Ishikawa (cell line): Measurements from ENCODE around the gene FGF14.

Experiments
- CEBPB ChIP-seq: IDR thresholded peaks from 2 replicates; pipeline ENCODE4 v1.6.1; 2012
- CREB1 ChIP-seq: IDR thresholded peaks from 2 replicates; pipeline ENCODE4 v1.6.1; 2012; ENCODE audit warnings: low read depth
- EGR1 ChIP-seq: IDR thresholded peaks from 2 replicates; pipeline ENCODE4 v1.6.1; 2012
- EP300 ChIP-seq: IDR thresholded peaks from 2 replicates; pipeline ENCODE4 v1.6.1; 2012; ENCODE audit warnings: borderline replicate concordance
- FOXM1 ChIP-seq: IDR thresholded peaks from 2 replicates; pipeline ENCODE4 v1.6.1; 2012; ENCODE audit warnings: low read depth, borderline replicate concordance
- MAX ChIP-seq: IDR thresholded peaks from 2 replicates; pipeline ENCODE4 v1.6.1; 2012
- NFIC ChIP-seq: IDR thresholded peaks from 2 replicates; pipeline ENCODE4 v1.6.1; 2012
- RAD21 ChIP-seq: IDR thresholded peaks from 2 replicates; pipeline ENCODE4 v1.6.1; 2012; ENCODE audit warnings: low read depth
- REST ChIP-seq: IDR thresholded peaks from 2 replicates; pipeline ENCODE4 v1.6.1; 2012; ENCODE audit warnings: low read depth, mild to moderate bottlenecking
- TAF1 ChIP-seq: IDR thresholded peaks from 2 replicates; pipeline ENCODE4 v1.6.1; 2012; ENCODE audit warnings: low read depth, mild to moderate bottlenecking
- TCF12 ChIP-seq: IDR thresholded peaks from 2 replicates; pipeline ENCODE4 v1.6.1; 2012; ENCODE audit warnings: low read depth
- TEAD4 ChIP-seq: IDR thresholded peaks from 2 replicates; pipeline ENCODE4 v1.6.1; 2012
- USF1 ChIP-seq: IDR thresholded peaks from 2 replicates; pipeline ENCODE4 v1.6.1; 2012
- YY1 ChIP-seq: IDR thresholded peaks from 2 replicates; pipeline ENCODE4 v1.6.1; 2012; ENCODE audit warnings: low read depth
- ZBTB7A ChIP-seq: IDR thresholded peaks from 2 replicates; pipeline ENCODE4 v1.6.1; 2012; ENCODE audit warnings: low read depth

Gene FGF14

GRCh38 chr13:101978552-101979315, 423.1 kb downstream of the FGF14 start:
- TF ChIP-seq CREB1 (no peak), USF1 (no peak), RAD21 (no peak), MAX (no peak), TAF1 (no peak), EP300 (no peak), TCF12 (no peak), YY1 (no peak), CEBPB (no peak), FOXM1 (no peak), REST (no peak), NFIC (no peak), ZBTB7A (no peak), TEAD4 (no peak), EGR1 (no peak)

GRCh38 chr13:101977475-101977874, 424.4 kb downstream of the FGF14 start:
- TF ChIP-seq ZBTB7A (no peak), EP300 (no peak), REST (no peak), EGR1 (no peak), TAF1 (no peak), NFIC (no peak), TEAD4 (no peak), MAX (no peak)

GRCh38 chr13:101972191-101972590, 429.7 kb downstream of the FGF14 start:
- TF ChIP-seq CREB1 = no peak
- no peak for TF ChIP-seq NFIC
- no peak for TF ChIP-seq FOXM1
- no peak for TF ChIP-seq EP300
- no peak for TF ChIP-seq USF1

GRCh38 chr13:101970341-101970740, 431.5 kb downstream of the FGF14 start:
- TF ChIP-seq YY1 (no peak), ZBTB7A (no peak), CREB1 (no peak), TEAD4 (no peak), TAF1 (no peak), RAD21 (no peak), USF1 (no peak), EP300 (no peak), REST (no peak), TCF12 (no peak), FOXM1 (no peak), NFIC (no peak), EGR1 (no peak), CEBPB (no peak), MAX (no peak)
